ENCODE data around the gene NFIX.

The NFIX gene

GRCh38 chr19:13112555-13112954 lies 117.3 kb downstream of the NFIX start:
- H4K5ac ChIP-seq (ENCODE audit: low read length), result no peak overlapping the region
- no peak overlapping the region for H2BK15ac ChIP-seq (replicated peaks; ENCODE audit: low read depth)
- DNase-seq, result no peak
- H3K27me3 ChIP-seq (ENCODE audit: insufficient read depth, low read length, poor library complexity), result no peaks in the 10 kb centered on the region
- no peak overlapping the region for H3K23ac ChIP-seq (ENCODE audit: low read length)
- H4K8ac ChIP-seq (ENCODE audit: low read depth, low read length), result no peak overlapping the region
- H3K36me3 ChIP-seq (ENCODE audit: control insufficient read depth, insufficient read depth, low read length), result peaks cover 12% of the 10 kb centered on the region
- WGBS (ENCODE audit: extremely low coverage, insufficient coverage, low lambda C conversion rate), result no CpG with 5 or more reads among the region's 10 CpGs
- H3K79me1 ChIP-seq (ENCODE audit: low read length), result peaks cover 12% of the 10 kb centered on the region
- no peaks in the 10 kb centered on the region for H3K4me1 ChIP-seq (ENCODE audit: control insufficient read depth, low read depth, low read length)
- no peak overlapping the region for H3K9ac ChIP-seq (ENCODE audit: low read length)
- no peak overlapping the region for H3K4ac ChIP-seq (ENCODE audit: low read depth, low read length)
- no peak overlapping the region for H3K18ac ChIP-seq (ENCODE audit: low read length)
- no peak overlapping the region for H3K27ac ChIP-seq (ENCODE audit: low read depth, low read length)
- H2BK5ac ChIP-seq (ENCODE audit: low read length), result no peak overlapping the region
- no peak overlapping the region for H3K4me2 ChIP-seq (ENCODE audit: low read length)
- peaks cover 14% of the 10 kb centered on the region for H3K79me2 ChIP-seq (ENCODE audit: control insufficient read depth, insufficient read depth, low read length)
- H2BK120ac ChIP-seq (ENCODE audit: low read depth, low read length), result no peak overlapping the region
- no peak overlapping the region for H3K56ac ChIP-seq (ENCODE audit: low read length)
- no peak overlapping the region for H2AK5ac ChIP-seq (ENCODE audit: low read length)
- H3K4me3 ChIP-seq (ENCODE audit: low read length), result no peak overlapping the region

GRCh38 chr19:13115936-13116281 lies 120.6 kb downstream of the NFIX start:
- no peak overlapping the region for H2BK120ac ChIP-seq (ENCODE audit: low read depth, low read length)
- H3K9ac ChIP-seq (ENCODE audit: low read length), result peak overlapping the region; percentile 86
- no CpG with 5 or more reads among the region's 18 CpGs for WGBS (ENCODE audit: extremely low coverage, insufficient coverage, low lambda C conversion rate)
- peaks cover 38% of the 10 kb centered on the region for H3K79me2 ChIP-seq (ENCODE audit: control insufficient read depth, insufficient read depth, low read length)
- no peak overlapping the region for H2BK15ac ChIP-seq (replicated peaks; ENCODE audit: low read depth)
- H3K36me3 ChIP-seq (ENCODE audit: control insufficient read depth, insufficient read depth, low read length), result peaks cover 9% of the 10 kb centered on the region
- H2BK5ac ChIP-seq (ENCODE audit: low read length), result no peak overlapping the region
- H4K5ac ChIP-seq (ENCODE audit: low read length), result no peak overlapping the region
- peak overlapping the region; percentile 5 for H4K8ac ChIP-seq (ENCODE audit: low read depth, low read length)
- no peak overlapping the region for H3K23ac ChIP-seq (ENCODE audit: low read length)
- no peak overlapping the region for H3K4ac ChIP-seq (ENCODE audit: low read depth, low read length)
- peaks cover 13% of the 10 kb centered on the region for H3K4me1 ChIP-seq (ENCODE audit: control insufficient read depth, low read depth, low read length)
- H3K79me1 ChIP-seq (ENCODE audit: low read length), result peaks cover 17% of the 10 kb centered on the region
- H3K27ac ChIP-seq (ENCODE audit: low read depth, low read length), result peak overlapping the region; percentile 51
- peak overlapping the region; percentile 95 for H3K56ac ChIP-seq (ENCODE audit: low read length)
- no peak overlapping the region for H2AK5ac ChIP-seq (ENCODE audit: low read length)
- H3K18ac ChIP-seq (ENCODE audit: low read length), result no peak overlapping the region
- H3K27me3 ChIP-seq (ENCODE audit: insufficient read depth, low read length, poor library complexity), result no peaks in the 10 kb centered on the region
- no peak for DNase-seq
- peak overlapping the region; percentile 86 for H3K4me2 ChIP-seq (ENCODE audit: low read length)
- H3K4me3 ChIP-seq (ENCODE audit: low read length), result peak overlapping the region; percentile 88

- peaks cover 45% of the 10 kb centered on the region for H3K79me2 ChIP-seq (ENCODE audit: control insufficient read depth, insufficient read depth, low read length)
- no CpG with 5 or more reads among the region's 51 CpGs for WGBS (ENCODE audit: extremely low coverage, insufficient coverage, low lambda C conversion rate)
Measured at GRCh38 chr19:13116282-13117175, 121.3 kb downstream of the NFIX start, which contains the start of gene TRMT1. Gene TRMT1, minus strand, starts transcription at chr19:13116740. Its CDS starts 341 bp downstream, at chr19:13116399.

GRCh38 chr19:13117176-13117771 lies 122.0 kb downstream of the NFIX start:
- Histone ChIP-seq H3K56ac (ENCODE audit: low read length) (peak overlapping the region; percentile 83), H2AK5ac (ENCODE audit: low read length) (peak overlapping the region; percentile 62), H4K5ac (ENCODE audit: low read length) (peak overlapping the region; percentile 77), H2BK15ac (replicated peaks; ENCODE audit: low read depth) (no peak overlapping the region), H3K9ac (ENCODE audit: low read length) (peak overlapping the region; percentile 58), H3K79me2 (ENCODE audit: control insufficient read depth, insufficient read depth, low read length) (peaks cover 52% of the 10 kb centered on the region), H3K23ac (ENCODE audit: low read length) (no peak overlapping the region), H3K27me3 (ENCODE audit: insufficient read depth, low read length, poor library complexity) (no peaks in the 10 kb centered on the region), H3K4me3 (ENCODE audit: low read length) (no peak overlapping the region), H3K4me1 (ENCODE audit: control insufficient read depth, low read depth, low read length) (peaks cover 13% of the 10 kb centered on the region), H3K36me3 (ENCODE audit: control insufficient read depth, insufficient read depth, low read length) (peaks cover 12% of the 10 kb centered on the region), H3K27ac (ENCODE audit: low read depth, low read length) (no peak overlapping the region), H4K8ac (ENCODE audit: low read depth, low read length) (no peak overlapping the region), H3K4ac (ENCODE audit: low read depth, low read length) (no peak overlapping the region), H3K18ac (ENCODE audit: low read length) (no peak overlapping the region), H3K79me1 (ENCODE audit: low read length) (peaks cover 25% of the 10 kb centered on the region), H2BK5ac (ENCODE audit: low read length) (no peak overlapping the region), H3K4me2 (ENCODE audit: low read length) (peak overlapping the region; percentile 42), H2BK120ac (ENCODE audit: low read depth, low read length) (no peak overlapping the region)
- no CpG with 5 or more reads among the region's 20 CpGs for WGBS (ENCODE audit: extremely low coverage, insufficient coverage, low lambda C conversion rate)
- no peak for DNase-seq

More at GRCh38 chr19:13116282-13117175, 121.3 kb downstream of the NFIX start, which contains the start of gene TRMT1:
- Histone ChIP-seq H3K36me3 (ENCODE audit: control insufficient read depth, insufficient read depth, low read length) (peaks cover 9% of the 10 kb centered on the region), H3K18ac (ENCODE audit: low read length) (peak within 1 kb of the TSS; percentile 21), H3K4me3 (ENCODE audit: low read length) (peak within 1 kb of the TSS; percentile 88), H3K23ac (ENCODE audit: low read length) (no peak within 1 kb of the TSS), H3K4me2 (ENCODE audit: low read length) (peak within 1 kb of the TSS; percentile 86), H4K5ac (ENCODE audit: low read length) (peak within 1 kb of the TSS; percentile 77), H3K4me1 (ENCODE audit: control insufficient read depth, low read depth, low read length) (peaks cover 13% of the 10 kb centered on the region), H3K56ac (ENCODE audit: low read length) (peak within 1 kb of the TSS; percentile 95), H2AK5ac (ENCODE audit: low read length) (peak within 1 kb of the TSS; percentile 62), H3K27me3 (ENCODE audit: insufficient read depth, low read length, poor library complexity) (no peaks in the 10 kb centered on the region), H3K27ac (ENCODE audit: low read depth, low read length) (peak within 1 kb of the TSS; percentile 51), H3K4ac (ENCODE audit: low read depth, low read length) (no peak within 1 kb of the TSS), H3K9ac (ENCODE audit: low read length) (peak within 1 kb of the TSS; percentile 86), H2BK120ac (ENCODE audit: low read depth, low read length) (no peak within 1 kb of the TSS), H2BK5ac (ENCODE audit: low read length) (no peak within 1 kb of the TSS), H2BK15ac (replicated peaks; ENCODE audit: low read depth) (no peak within 1 kb of the TSS), H4K8ac (ENCODE audit: low read depth, low read length) (peak within 1 kb of the TSS; percentile 5), H3K79me1 (ENCODE audit: low read length) (peaks cover 18% of the 10 kb centered on the region)
- DNase-seq, result peak; percentile 97

- peak within 1 kb of the TSS; percentile 97 for H2BK5ac ChIP-seq (ENCODE audit: low read length)
- no peak within 1 kb of the TSS for H2BK15ac ChIP-seq (replicated peaks; ENCODE audit: low read depth)
- peaks cover 20% of the 10 kb centered on the region for H3K79me1 ChIP-seq (ENCODE audit: low read length)
- peak within 1 kb of the TSS; percentile 97 for H4K8ac ChIP-seq (ENCODE audit: low read depth, low read length)
- H3K27me3 ChIP-seq (ENCODE audit: insufficient read depth, low read length, poor library complexity), result no peaks in the 10 kb centered on the region
- H2BK120ac ChIP-seq (ENCODE audit: low read depth, low read length), result peak within 1 kb of the TSS; percentile 98
- H3K4me1 ChIP-seq (ENCODE audit: control insufficient read depth, low read depth, low read length), result peaks cover 13% of the 10 kb centered on the region
- H2AK5ac ChIP-seq (ENCODE audit: low read length), result peak within 1 kb of the TSS; percentile 62
- peak within 1 kb of the TSS; percentile 99 for H3K56ac ChIP-seq (ENCODE audit: low read length)
- H3K27ac ChIP-seq (ENCODE audit: low read depth, low read length), result peak within 1 kb of the TSS; percentile 98
- peak within 1 kb of the TSS; percentile 95 for H3K4me3 ChIP-seq (ENCODE audit: low read length)
- H3K79me2 ChIP-seq (ENCODE audit: control insufficient read depth, insufficient read depth, low read length), result peaks cover 58% of the 10 kb centered on the region
- peaks cover 6% of the 10 kb centered on the region for H3K36me3 ChIP-seq (ENCODE audit: control insufficient read depth, insufficient read depth, low read length)
- H3K4ac ChIP-seq (ENCODE audit: low read depth, low read length), result peak within 1 kb of the TSS; percentile 100
- peak within 1 kb of the TSS; percentile 99 for H3K18ac ChIP-seq (ENCODE audit: low read length)
- H3K9ac ChIP-seq (ENCODE audit: low read length), result peak within 1 kb of the TSS; percentile 99
- peak within 1 kb of the TSS; percentile 69 for H3K4me2 ChIP-seq (ENCODE audit: low read length)
- H4K5ac ChIP-seq (ENCODE audit: low read length), result peak within 1 kb of the TSS; percentile 77
- no CpG with 5 or more reads among the region's 65 CpGs for WGBS (ENCODE audit: extremely low coverage, insufficient coverage, low lambda C conversion rate)
- H3K23ac ChIP-seq (ENCODE audit: low read length), result no peak within 1 kb of the TSS
- peak; percentile 95 for DNase-seq
Measured at GRCh38 chr19:13117772-13118423, 122.6 kb downstream of the NFIX start, which contains the start of gene NACC1. Gene NACC1, plus strand, starts transcription at chr19:13118264. Its CDS starts 16,944 bp downstream, at chr19:13135208.
